Fibroblast of skin of left biceps (primary cell): Measurements from ENCODE around the gene SLC13A2.

Experiments
- DNase-seq, 2 experiments: peaks; one replicate each; pipeline ENCODE4 v3.0.0-alpha.2; 2013; ENCODE audit warnings: low read depth in 2 of 2

The SLC13A2 gene

GRCh38 chr17:28534740-28535375 lies 61.4 kb downstream of the SLC13A2 start:
- no peak for DNase-seq

- no peak for DNase-seq
These were observed 63.2 kb downstream of the SLC13A2 start for GRCh38 chr17:28536532-28537218.

- no peak for DNase-seq
These were observed 63.8 kb downstream of the SLC13A2 start for GRCh38 chr17:28537219-28537610.

DNA sequence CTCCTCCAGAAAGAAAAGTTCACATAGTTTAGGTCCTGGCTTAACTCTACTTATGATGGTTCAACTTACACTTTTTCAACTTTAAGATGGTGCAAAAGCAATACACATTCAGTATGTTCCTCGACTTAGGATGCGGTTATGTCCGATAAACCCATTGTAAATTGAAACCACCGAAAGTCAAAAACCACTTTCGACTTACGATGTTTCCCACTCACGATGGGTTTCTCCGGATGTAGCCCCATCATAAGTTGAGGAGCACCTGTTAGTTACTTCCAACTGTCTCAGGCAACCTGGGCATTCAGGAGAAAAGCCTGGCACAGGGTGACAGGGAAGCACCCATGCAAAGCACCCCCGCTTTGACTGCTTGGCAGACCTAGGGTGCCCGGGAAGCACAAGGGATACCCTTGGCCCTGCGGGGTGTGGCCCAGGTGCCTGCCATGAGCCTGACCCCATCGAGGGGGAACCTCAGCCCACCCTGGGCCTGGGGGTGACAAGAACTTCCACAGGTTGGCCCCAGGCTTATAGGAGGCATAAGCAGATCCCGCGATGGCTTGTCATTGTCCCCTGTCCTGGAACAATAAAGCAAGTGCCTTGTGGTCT lies 65.0 kb downstream of the SLC13A2 start:
- no peak for DNase-seq

- no peak for DNase-seq
These were observed 66.8 kb downstream of the SLC13A2 start for GRCh38 chr17:28540231-28540630.

- DNase-seq = no peak
These were observed 68.0 kb downstream of the SLC13A2 start for GRCh38 chr17:28541439-28541838.

DNA sequence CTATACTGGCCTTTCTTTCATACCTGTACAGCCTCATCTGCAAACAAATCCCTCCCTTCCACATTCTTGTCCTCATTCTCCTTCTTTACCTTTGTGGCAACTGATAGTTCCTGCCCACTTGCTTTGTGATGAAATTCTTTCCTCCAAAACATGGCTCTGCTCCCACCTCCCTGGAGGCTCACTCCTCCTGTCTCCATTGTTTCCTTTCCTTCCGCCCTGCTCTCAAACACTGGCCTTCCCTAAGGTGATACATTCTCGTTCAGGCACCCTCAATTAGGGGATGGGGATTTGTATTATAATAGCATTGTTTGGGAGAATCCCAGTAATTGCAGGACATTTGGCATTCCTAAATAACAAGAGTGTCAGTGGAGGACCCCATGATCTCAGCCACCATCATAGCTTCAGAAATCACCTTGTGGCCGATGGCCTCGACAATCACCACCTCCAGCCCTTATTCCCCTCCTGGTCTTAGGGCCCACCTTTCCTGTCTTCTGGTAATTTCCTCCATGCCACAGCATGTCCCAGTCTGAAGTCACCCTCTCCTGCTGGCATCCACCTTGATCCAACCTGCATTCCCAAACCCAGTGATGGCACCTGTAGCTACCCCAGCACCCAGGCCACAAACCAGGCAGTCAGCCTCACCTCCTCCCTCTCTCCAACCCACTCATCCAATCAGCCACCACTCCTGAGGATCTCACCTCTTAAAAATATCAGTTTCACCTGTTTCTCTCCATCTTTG lies 71.1 kb downstream of the SLC13A2 start:
- no peak for DNase-seq

GRCh38 chr17:28545141-28545503 lies 71.7 kb downstream of the SLC13A2 start:
- no peak for DNase-seq

- no peak for DNase-seq
These were observed 72.5 kb downstream of the SLC13A2 start for GRCh38 chr17:28545787-28546415.

DNA sequence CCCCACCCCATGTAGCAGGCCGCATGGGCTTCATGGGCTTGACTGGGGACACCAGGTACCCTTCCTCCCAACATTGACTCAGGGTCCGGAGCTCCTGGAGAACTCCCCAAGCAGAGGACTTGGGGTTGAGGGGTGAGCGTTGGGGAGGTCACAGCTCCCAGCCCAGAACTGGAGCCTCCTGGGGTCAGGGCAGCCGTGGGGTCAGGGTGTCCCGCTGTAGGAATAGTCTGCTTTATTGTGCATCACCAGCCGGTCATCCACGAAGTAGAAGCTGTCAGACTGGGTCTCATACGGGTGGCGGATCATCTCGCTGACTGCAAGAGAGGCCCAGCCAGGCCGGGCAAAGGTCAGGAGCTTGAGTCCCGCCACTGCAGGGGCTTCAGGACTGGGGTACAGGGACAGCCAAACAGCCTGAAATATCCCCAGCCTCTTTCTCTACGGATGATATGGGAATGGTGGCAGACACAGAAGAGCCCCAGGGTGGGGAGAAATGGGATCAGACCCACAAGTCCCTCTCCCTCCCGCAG lies 73.7 kb downstream of the SLC13A2 start:
- DNase-seq = no peak
